ENCODE measurements around the gene TMEM26.

Gene TMEM26

GRCh38 chr10:61452655-61453641 lies at the start of gene TMEM26:
TSS of gene TMEM26 (minus strand) at chr10:61453381. CDS start at chr10:61453081, 300 bp downstream.
- DNase-seq (ENCODE audit: low read depth in 2 of 2) = no peak

DNA sequence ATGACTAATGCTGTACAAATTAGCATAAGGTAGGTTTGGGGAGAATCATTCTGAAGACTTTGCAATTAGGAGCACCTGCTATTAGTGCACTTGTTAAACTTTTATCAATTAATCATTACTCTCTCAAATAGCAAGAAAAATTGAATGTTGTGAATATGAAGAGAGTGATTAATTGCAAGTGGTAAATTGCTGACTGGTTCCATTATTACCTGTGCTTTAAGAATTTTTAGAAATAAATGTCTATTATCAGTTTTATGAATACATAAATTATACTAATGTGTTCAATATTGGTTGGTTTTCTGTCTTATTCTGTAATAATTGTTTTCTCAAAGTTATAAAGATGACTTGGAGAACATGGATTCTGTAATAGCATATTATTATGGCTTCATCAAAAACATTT lies 47.3 kb upstream of the TMEM26 start:
- DNase-seq (ENCODE audit: low read depth in 2 of 2) = no peak

GRCh38 chr10:61492364-61492995 lies 39.3 kb upstream of the TMEM26 start:
- no peak for DNase-seq (ENCODE audit: low read depth in 2 of 2)

DNA sequence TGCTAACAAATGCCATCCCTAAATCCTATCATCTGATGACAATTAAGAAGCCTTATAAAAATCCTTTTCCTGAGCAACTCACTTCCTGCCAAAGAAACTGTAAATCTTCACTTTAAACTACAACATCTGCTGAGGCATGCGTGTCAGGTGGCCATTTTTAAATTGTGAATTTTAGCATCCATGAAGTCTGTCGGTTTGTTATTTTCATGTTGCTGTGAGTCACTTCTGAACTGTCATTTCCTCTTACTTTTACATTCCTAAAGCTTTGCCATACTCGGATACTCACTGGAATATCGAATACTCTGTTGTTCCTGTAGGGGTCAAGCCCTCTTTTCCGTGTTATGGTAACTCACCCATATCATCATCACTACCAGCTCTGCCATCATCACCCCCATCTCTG lies 34.3 kb upstream of the TMEM26 start:
- DNase-seq (ENCODE audit: low read depth in 2 of 2) = no peak

GRCh38 chr10:61486738-61487396 lies 33.7 kb upstream of the TMEM26 start:
- DNase-seq (ENCODE audit: low read depth in 2 of 2) = no peak

DNA sequence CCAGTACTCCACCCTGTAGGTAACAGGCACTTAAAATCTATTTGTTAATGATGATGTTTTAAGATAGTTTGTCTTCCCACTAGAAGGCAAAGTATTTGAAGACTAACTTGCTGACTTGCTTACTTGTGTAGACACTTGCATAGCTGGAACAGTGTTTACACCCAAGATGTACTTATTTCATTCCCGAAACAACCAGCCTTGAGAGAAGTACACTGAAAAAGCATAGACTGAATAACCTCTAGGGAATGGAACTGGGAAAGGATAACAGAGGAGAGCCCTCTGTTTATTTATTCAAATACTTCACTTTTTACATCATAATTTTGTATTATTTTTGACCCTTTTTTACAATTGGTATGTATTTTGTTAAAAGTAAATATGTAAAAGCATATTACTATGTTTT lies 33.1 kb upstream of the TMEM26 start:
- no peak for DNase-seq (ENCODE audit: low read depth in 2 of 2)

GRCh38 chr10:61481597-61481996 lies 28.4 kb upstream of the TMEM26 start:
- no peak for DNase-seq (ENCODE audit: low read depth in 2 of 2)

DNA sequence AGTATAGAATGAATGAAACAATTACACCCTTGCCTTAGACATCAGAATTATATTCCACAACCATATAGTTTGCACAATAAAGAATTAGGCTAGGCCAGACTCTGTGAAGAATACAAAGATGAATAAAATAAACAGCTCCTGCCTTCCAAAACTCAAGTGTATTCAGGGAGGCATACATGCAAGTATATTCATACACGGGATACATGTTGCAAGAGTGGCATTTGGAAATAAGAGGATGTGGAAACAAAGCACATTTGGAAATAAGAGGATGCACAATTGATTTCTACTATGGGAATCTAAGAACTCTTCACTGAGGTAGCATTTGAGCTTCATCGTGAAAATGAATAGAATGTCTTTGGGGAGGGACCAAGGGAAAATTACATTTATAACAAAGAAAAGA lies 27.0 kb upstream of the TMEM26 start:
- no peak for DNase-seq (ENCODE audit: low read depth in 2 of 2)

DNA sequence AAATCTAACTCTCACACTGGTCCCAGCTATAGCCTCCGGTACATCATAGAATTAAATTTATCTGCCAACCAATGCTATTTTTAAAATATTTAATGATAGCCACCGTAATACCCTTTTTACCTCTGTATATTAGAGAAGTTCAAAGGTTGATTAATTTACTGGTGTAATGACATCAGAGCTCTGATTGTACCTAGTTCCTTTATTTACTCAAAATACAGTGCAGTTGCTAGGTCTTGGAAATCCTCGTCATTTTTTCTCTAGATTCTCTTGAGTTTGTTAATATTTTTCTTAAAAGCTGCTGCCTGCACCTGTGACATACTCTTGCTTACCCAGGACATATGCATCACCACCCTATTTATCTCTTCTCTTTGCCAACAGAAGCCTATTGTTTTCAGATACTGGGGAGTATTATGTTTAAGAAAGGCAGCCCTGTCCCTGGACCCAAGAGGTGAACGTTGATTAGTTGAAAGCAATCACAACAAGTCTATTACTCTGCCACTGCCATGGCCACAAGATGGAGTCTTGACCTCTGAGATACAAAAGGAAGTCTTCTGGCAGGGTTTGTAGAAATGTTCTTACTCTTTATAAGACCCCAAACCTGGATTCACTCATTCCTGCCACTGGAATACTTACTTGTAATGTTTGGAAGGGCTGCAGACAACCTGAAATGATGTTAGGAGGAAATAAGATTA lies 25.6 kb upstream of the TMEM26 start:
- DNase-seq (ENCODE audit: low read depth in 2 of 2) = no peak

GRCh38 chr10:61477451-61477850 lies 24.3 kb upstream of the TMEM26 start:
- no peak for DNase-seq (ENCODE audit: low read depth in 2 of 2)

DNA sequence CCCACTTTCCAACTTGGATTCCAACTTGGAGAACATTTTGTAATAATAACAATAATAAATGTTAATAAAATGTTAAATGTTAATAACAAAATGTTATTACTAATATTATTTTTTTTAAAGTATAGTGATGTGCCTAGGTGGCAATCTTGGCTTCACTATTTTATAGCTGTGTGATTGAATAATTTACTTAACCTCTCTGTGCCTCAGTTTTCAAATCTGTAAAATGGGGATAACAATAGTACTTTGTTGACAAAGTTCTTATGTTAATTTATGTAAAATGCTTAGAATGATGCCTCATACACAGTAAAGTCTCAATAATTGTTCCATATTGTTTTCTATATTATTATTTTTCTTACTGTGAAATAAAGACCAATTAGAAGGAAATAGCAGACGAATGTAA lies 23.3 kb upstream of the TMEM26 start:
- DNase-seq (ENCODE audit: low read depth in 2 of 2) = no peak

DNA sequence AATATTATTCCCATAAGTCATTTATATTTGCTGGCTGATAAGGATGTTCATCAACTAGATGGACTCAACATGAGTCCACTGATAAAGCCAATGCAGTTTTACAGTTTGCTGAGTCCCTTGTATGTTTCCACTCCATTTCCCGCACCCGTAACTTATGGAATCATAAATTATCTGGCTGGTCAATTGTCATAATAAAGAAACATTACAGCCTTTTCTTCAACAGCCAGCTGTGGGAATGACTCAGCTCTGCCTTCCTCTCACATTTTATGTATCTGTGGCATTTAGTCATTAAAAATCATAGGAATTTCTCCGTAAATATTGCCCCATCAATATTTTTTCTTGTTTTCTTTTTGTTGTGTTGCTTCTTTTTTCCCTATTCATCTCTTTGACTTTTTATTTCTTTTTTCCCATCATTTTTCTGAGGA lies 22.3 kb upstream of the TMEM26 start:
- no peak for DNase-seq (ENCODE audit: low read depth in 2 of 2)

- no peak for DNase-seq (ENCODE audit: low read depth in 2 of 2)
Measured at GRCh38 chr10:61472090-61472674, 19.0 kb upstream of the TMEM26 start.

GRCh38 chr10:61471491-61471890 lies 18.3 kb upstream of the TMEM26 start:
- no peak for DNase-seq (ENCODE audit: low read depth in 2 of 2)

DNA sequence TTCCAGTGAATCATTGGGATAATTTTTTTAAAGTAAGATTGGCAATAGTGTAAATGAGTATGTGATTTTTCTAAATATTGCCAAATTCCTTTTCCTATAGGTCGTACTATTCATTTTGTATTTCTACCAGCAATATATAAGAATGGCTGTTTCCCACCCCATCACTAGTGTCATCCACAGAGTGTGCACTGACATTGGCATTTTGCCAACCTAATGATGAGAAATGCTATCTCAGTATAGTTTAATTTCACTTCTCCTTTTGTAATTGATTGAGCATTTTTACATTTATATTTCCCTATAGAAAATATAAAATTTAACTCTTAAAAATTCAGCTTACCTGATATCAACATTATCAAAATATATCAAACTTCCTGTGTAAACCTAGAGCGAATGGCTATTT lies 17.6 kb upstream of the TMEM26 start:
- DNase-seq (ENCODE audit: low read depth in 2 of 2) = no peak

DNA sequence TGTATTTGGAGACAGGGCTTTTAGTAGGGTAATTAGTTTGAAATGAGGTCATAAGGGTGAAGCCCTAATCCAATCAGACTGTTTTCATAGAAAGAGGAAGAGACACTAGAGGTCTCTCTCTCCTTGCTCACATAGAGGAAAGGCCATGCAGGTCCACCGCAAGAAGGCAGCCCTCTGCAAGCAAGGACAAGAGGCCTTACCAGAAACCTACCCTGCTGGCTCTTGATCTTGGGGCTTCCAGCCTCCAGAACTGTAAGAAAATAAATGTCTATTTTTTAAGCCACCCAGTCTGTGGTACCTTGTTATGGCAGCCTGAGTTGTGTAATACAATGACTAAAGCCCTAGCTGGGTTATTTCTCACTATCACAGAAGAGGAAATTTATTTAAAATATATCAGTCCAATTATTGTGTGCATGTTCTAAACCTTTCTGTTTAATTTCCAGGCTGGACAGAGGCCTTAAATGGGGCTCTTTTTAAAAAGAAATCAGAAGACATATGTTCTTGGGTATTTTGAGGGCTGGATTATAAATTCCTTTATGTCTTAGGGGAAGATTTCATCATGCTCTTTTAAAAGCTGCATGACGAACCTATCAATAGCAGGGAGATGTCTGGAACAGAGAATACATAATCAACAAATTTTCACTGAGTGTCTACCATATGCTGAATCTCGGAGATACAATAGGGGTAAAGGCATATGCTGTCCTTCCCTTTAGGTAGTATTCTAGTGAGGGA lies 12.9 kb upstream of the TMEM26 start:
- no peak for DNase-seq (ENCODE audit: low read depth in 2 of 2)

DNA sequence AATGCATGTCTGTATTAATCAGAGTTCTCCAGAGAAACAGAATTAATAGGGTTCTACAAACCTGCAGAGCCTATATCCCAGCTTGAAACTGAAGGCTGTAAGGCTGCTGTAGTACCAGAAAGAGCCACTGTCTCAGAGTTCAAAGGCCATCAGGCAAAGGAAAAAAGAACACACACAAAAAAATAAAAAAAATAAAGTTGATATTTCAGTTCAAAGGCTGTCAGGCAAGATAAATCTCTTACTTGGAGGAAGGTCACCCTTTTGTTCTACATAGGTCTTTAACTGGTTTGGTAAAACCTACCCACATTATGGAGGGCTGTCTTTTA lies 12.0 kb upstream of the TMEM26 start:
- no peak for DNase-seq (ENCODE audit: low read depth in 2 of 2)

DNA sequence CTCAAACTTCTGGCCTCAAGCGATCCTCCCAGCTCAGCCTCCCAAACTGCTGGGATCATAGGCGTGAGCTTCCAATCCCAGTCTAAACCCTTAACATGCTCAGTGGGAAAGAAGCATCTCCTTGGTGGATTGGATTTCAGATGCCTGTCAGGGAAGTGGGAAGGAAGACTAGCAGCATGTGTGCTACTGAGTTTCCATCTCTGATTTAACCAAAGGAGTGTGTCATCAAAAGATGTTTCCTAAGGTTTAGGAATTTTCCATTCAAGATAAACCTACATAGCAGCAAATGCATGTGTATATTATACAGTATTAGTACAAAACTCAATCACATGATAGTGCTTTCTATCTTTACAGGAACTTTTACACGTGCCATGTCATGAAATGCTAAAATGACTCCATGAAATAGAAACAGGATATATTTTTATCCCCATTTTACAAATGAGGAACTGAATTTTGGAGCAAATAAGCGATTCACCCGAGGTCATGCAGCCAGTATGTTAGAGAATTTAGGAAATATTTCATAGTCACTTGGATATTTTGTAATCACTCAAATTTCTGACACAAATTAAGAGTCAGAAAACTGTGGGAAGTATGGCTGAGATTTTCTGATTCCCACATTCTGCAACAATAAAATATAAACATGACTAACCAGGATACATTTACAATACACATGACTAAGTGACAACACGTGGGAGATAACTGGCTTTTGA lies 11.4 kb upstream of the TMEM26 start:
- DNase-seq (ENCODE audit: low read depth in 2 of 2) = no peak

DNA sequence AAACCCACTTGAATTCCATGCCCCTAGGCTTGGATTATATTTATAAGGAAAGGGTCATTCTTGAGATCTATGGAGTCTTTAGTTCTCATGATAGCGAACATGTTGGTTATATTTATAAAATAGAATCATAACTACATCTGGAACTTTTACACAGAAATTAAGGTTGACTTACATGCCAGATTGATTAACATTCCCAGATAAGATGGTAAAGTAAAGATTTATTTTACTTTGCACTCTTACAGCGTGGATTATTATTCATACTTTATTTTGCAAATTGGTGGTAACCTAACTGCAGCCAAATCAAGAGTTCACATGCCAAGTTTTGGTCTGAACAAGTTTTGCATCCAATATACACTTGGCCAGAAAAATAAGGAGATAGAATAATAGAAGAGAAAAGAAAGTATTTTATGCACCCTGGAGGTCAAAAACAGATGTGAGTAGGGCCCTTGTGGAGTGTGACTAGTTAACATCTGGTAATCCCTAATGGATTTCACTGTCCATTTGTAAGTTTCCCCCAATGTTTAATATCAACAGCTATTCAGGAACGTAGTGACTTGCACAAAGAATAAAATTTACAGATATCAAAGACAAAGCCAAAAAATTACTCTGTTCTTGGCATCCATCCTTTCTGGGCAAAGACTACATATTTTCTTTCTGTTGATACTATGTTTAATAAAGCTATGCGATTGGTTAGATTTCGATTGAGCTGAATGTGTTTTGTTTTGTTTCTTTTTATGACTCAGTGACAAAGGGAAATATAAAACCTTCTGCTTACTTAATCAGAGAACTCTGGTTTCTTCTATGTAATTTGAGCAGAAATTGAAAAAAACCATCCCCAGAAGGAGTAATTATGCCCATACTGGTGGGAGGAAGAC lies 10.1 kb upstream of the TMEM26 start:
- no peak for DNase-seq (ENCODE audit: low read depth in 2 of 2)
